Measurements from ENCODE around the gene ZBTB17.
A peak's percentile ranks its signal among the peaks of the same experiment; 100 is the strongest.

ZBTB17 gene

DNA sequence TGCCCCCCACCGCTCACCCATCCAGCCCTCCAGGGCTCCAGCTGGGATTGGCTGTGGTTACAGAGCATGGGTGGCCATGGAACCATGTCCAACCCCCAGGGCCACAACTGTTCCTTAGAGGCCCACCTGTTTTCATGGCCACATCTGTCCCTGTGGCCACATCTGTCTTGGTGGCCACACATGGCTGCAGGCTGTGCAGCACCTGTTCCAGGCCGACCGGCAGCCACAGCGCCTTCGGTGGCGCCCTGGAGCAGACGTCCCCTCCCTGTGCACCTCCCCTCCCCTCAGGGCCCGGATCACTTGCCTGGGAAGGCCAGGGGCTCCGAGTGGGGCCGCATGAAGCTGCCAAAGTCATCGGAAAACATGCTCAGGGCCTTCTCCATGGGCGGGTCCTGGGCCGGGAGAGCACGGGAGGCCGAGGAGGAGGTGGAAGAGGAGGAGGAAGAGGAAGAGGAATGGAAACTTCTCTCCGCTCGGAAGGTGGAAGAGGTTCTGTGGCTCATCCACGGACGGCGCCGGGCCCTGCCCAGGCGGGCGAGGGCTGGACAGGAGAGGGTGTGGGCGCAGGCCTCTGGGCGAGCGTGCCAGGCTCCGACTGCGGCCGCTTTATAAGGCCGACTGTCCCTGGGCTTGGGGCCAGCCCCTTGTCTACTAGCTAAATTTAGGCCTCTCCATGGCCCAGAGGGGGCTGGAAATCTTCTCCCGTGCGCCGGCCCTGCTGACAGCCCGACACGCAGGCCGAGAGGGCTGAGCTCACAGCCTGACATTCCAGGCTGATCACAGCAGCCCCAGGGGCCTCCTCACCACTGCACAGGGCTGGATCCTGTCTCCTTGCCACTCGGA, 41.8 kb upstream of the ZBTB17 start, which contains the start of gene HSPB7:
Gene HSPB7, minus strand, starts transcription at position 583 of the 843 bp plus-strand sequence. Its CDS starts 80 bp downstream, at position 503.
- Histone ChIP-seq H3K9me3 (ENCODE audit: control insufficient read depth, low read length) (no peaks in the 10 kb centered on the region), H3K27ac (ENCODE audit: low read depth, low read length, severe bottlenecking) (peak within 1 kb of the TSS; percentile 93), H3K4me1 (ENCODE audit: control insufficient read depth, insufficient read depth, low read length, poor library complexity, severe bottlenecking) (peaks cover 66% of the 10 kb centered on the region), H3K4me3 (ENCODE audit: extremely low read depth, insufficient read depth, low read length, poor library complexity, severe bottlenecking) (no peak within 1 kb of the TSS), H3K36me3 (ENCODE audit: control insufficient read depth, insufficient read depth, low read length) (no peaks in the 10 kb centered on the region)
- 61 to 63% methylated on average over 28 to 33 of the region's 37 CpGs for WGBS, 2 experiments (ENCODE audit: insufficient coverage in 2 of 2)

DNA sequence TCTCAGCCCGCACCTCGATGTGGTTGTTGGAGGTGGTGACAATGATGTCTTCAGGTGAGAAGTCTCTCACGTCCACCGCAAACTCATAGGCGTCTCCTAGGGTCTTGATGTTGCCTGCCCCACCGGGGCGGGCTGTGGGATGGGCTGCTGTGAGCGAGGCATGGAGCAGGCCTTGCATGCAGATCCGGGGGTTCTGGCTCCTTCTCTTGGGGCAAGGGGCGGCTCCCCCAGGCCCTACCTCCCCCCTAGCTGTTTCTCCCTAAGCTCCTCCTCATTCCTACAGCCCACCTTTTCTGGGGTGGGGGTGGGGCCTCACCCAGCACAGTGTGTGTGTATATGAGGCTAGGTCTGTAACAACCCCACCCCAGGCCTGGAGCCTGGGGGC, 41.2 kb upstream of the ZBTB17 start:
- Histone ChIP-seq H3K4me3 (ENCODE audit: extremely low read depth, insufficient read depth, low read length, poor library complexity, severe bottlenecking) (no peak overlapping the region), H3K36me3 (ENCODE audit: control insufficient read depth, insufficient read depth, low read length) (no peaks in the 10 kb centered on the region), H3K27ac (ENCODE audit: low read depth, low read length, severe bottlenecking) (peak overlapping the region; percentile 93), H3K4me1 (ENCODE audit: control insufficient read depth, insufficient read depth, low read length, poor library complexity, severe bottlenecking) (peaks cover 72% of the 10 kb centered on the region), H3K9me3 (ENCODE audit: control insufficient read depth, low read length) (no peaks in the 10 kb centered on the region)
- 92 to 93% methylated on average over 3 to 8 of the region's 10 CpGs for WGBS, 2 experiments (ENCODE audit: insufficient coverage in 2 of 2)

DNA sequence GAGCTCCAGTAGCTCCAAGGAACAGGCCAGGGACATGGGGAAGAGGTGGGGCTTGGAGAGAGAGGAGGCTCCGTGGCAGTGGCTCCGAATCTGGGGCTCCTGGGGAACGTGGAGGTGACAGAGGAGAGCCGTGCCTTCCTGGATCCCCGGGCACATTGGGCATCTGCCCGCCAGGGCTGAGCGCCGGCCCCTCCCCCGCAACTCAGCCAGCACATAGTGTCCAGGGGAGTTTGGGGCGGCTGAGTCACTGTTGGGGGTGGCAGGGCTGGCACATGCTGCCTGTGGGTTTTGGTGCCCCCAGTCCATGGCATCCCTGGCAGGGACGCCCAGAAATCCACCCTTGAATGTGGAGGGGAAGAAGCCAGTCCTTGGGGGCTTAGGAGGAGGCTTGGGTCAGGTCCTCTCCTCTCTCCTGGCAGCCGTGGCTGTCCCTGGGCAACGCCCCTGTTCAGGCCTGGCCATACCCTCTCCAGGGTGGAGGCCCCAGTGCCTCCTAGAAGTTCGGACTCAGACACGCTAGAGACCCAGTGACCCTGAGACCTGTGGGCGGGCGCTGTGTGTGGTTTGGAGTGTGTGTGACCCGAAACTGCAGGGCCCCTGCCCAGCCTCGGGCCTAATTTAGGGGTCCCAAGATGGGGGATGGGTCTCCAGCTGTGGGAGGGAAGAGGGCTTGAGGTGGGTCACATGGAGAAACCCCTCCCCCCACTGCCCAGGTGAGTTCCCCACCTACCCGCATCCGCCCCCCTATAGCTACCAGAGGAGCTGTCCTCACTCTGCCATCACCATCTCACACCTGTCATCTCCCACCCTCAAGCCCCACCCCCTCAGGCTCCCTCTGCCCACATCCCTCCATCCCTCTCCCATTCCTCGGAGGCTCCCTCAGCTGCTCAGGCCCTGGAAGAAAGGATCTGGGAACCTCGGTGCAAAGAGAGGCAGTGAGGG, 40.3 kb upstream of the ZBTB17 start:
- 90 to 93% methylated on average over 10 to 21 of the region's 23 CpGs for WGBS, 2 experiments (ENCODE audit: insufficient coverage in 2 of 2)
- peaks cover 72% of the 10 kb centered on the region for H3K4me1 ChIP-seq (ENCODE audit: control insufficient read depth, insufficient read depth, low read length, poor library complexity, severe bottlenecking)
- H3K27ac ChIP-seq (ENCODE audit: low read depth, low read length, severe bottlenecking), result no peak overlapping the region
- H3K9me3 ChIP-seq (ENCODE audit: control insufficient read depth, low read length), result no peaks in the 10 kb centered on the region
- no peak overlapping the region for H3K4me3 ChIP-seq (ENCODE audit: extremely low read depth, insufficient read depth, low read length, poor library complexity, severe bottlenecking)
- H3K36me3 ChIP-seq (ENCODE audit: control insufficient read depth, insufficient read depth, low read length), result no peaks in the 10 kb centered on the region

DNA sequence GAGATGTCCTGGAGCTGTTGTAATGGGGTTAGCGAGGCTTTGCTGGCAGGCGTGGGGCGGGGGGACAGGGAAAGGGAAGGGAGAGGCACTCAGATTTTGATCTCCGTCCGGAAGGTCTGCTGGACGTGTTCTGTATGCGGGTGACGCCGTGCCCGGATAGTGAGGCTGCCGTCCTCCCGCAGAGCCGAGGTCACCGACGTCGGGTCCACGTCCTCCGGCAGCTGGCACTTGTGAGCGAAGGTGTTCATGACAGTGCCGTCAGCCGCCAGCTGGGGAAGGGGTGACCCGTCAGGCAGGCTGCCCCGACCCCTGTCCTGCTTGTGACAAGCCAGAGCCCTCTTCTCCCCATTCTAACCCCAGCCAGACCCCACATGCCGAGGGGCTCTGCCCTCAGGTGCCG, 39.6 kb upstream of the ZBTB17 start:
- H3K4me1 ChIP-seq (ENCODE audit: control insufficient read depth, insufficient read depth, low read length, poor library complexity, severe bottlenecking), result peaks cover 69% of the 10 kb centered on the region
- 95 to 99% methylated on average over 23 to 25 of the region's 25 CpGs for WGBS, 2 experiments (ENCODE audit: insufficient coverage in 2 of 2)

DNA sequence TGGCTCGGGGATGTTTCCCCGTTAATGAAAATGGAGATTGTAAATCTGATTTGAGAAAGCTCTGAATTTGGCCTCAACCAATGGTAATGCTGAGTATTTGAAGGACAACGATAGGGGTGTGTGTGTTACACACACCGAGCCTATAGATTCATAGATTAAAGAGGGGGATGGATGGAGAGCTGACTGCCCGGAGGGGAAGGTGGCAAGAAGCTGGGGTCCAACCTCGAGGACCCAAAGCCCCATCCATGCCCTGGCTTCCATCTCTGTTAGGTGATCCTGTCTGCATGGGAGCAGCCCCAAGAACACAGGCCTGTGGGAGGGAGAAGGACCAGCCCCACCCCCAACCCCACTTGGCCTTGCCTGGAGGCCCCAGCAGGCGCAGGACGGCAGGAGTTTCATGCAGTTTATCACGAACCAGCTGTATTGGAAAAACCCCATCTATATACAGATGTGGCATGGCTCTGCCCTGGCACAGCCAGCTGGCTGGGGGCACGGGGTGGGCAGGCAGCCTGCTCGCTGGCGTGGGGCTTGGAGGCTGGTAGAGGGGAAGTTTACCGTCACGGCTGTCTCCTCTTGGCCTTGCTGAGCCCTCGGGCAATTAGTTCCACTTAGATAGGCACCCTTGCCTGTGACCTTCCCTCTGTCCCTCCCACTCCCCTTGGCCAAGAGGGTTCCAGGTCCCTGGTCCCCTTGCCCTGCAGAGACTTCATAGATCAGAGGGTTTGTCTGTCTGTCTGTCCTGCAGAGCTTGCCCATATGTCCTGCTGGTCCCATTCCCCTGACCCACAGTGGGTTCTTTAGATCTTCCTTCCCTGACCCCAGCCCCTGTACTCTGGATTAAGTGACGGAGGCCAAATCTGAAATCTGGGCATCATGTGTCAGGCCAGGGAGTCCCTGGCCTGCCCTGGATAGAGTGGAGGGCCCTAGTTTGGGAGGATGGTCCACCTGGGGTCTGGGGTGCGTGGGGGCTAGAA, 38.9 kb upstream of the ZBTB17 start:
- H3K4me1 ChIP-seq (ENCODE audit: control insufficient read depth, insufficient read depth, low read length, poor library complexity, severe bottlenecking), result peaks cover 62% of the 10 kb centered on the region

More for the DNA sequence above, 39.6 kb upstream of the ZBTB17 start:
- H3K9me3 ChIP-seq (ENCODE audit: control insufficient read depth, low read length), result no peaks in the 10 kb centered on the region
- no peak overlapping the region for H3K27ac ChIP-seq (ENCODE audit: low read depth, low read length, severe bottlenecking)
- H3K4me3 ChIP-seq (ENCODE audit: extremely low read depth, insufficient read depth, low read length, poor library complexity, severe bottlenecking), result no peak overlapping the region
- no peaks in the 10 kb centered on the region for H3K36me3 ChIP-seq (ENCODE audit: control insufficient read depth, insufficient read depth, low read length)

DNA sequence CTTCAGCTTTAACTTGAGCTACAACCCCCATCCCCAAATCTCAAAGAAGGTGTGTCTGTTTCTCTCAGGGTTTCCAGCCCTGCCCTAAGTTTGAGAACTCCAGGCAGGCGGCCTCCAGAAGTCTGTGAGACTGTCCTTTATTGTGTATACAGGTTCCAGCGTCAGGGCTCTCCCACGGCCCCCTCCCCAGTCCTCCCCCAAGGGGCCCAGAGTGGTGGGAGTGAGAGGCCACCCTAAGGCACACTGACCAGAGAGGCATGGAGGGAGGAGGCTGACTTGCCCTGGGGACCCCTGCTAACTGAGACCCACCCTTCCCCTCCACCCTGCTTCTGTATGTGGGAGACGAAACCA, 38.0 kb upstream of the ZBTB17 start:
- WGBS, 2 experiments (ENCODE audit: insufficient coverage in 2 of 2), result no CpG with 5 or more reads among the region's 4 CpGs
- no peak overlapping the region for H3K4me3 ChIP-seq (ENCODE audit: extremely low read depth, insufficient read depth, low read length, poor library complexity, severe bottlenecking)
- H3K4me1 ChIP-seq (ENCODE audit: control insufficient read depth, insufficient read depth, low read length, poor library complexity, severe bottlenecking), result peaks cover 52% of the 10 kb centered on the region
- H3K36me3 ChIP-seq (ENCODE audit: control insufficient read depth, insufficient read depth, low read length), result no peaks in the 10 kb centered on the region
- H3K27ac ChIP-seq (ENCODE audit: low read depth, low read length, severe bottlenecking), result peak overlapping the region; percentile 95
- no peaks in the 10 kb centered on the region for H3K9me3 ChIP-seq (ENCODE audit: control insufficient read depth, low read length)

More for the DNA sequence above, 38.9 kb upstream of the ZBTB17 start:
- Histone ChIP-seq H3K27ac (ENCODE audit: low read depth, low read length, severe bottlenecking) (no peak overlapping the region), H3K9me3 (ENCODE audit: control insufficient read depth, low read length) (no peaks in the 10 kb centered on the region), H3K36me3 (ENCODE audit: control insufficient read depth, insufficient read depth, low read length) (no peaks in the 10 kb centered on the region), H3K4me3 (ENCODE audit: extremely low read depth, insufficient read depth, low read length, poor library complexity, severe bottlenecking) (no peak overlapping the region)
- WGBS, 2 experiments (ENCODE audit: insufficient coverage in 2 of 2), result 82 to 88% methylated on average over 9 to 16 of the region's 17 CpGs

DNA sequence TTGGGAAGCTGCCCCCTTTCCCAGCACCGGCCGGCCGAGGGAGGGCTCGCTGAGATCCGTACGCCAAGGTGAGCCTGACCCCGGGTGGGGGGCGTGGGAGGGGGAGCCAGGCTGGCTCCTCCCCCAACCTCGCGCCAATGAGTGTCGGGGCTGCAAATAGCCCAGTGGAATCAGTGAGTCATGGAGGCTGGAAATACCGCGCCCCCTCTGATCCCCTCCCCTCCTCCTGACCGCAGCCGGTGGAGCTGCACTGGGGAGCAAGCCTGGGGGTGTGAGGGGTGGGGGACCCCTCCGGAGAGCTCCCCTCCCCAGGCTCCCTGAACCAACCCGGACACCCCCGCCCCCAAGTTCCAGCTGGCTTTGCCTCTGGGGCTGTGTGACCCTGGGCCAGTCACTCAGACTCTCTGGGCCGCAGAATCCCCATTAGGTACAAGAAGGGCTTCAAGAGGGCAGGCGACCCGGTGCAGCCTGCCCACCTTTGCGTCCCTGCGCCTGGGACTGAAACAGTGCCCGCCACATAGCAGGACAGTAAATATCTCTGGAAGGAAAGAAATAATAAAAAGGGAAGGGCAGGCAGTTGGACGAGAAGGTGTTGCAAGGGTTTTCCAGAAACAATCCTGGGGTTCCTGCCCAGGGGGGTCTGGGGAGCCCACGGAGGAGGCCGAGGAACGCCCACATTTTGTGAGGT, 37.5 kb upstream of the ZBTB17 start:
- H3K36me3 ChIP-seq (ENCODE audit: control insufficient read depth, insufficient read depth, low read length), result no peaks in the 10 kb centered on the region
- H3K4me3 ChIP-seq (ENCODE audit: extremely low read depth, insufficient read depth, low read length, poor library complexity, severe bottlenecking), result peak overlapping the region; percentile 32
- 42 to 58% methylated on average over 9 to 15 of the region's 28 CpGs for WGBS, 2 experiments (ENCODE audit: insufficient coverage in 2 of 2)
- peaks cover 47% of the 10 kb centered on the region for H3K4me1 ChIP-seq (ENCODE audit: control insufficient read depth, insufficient read depth, low read length, poor library complexity, severe bottlenecking)
- no peaks in the 10 kb centered on the region for H3K9me3 ChIP-seq (ENCODE audit: control insufficient read depth, low read length)
- peak overlapping the region; percentile 95 for H3K27ac ChIP-seq (ENCODE audit: low read depth, low read length, severe bottlenecking)

DNA sequence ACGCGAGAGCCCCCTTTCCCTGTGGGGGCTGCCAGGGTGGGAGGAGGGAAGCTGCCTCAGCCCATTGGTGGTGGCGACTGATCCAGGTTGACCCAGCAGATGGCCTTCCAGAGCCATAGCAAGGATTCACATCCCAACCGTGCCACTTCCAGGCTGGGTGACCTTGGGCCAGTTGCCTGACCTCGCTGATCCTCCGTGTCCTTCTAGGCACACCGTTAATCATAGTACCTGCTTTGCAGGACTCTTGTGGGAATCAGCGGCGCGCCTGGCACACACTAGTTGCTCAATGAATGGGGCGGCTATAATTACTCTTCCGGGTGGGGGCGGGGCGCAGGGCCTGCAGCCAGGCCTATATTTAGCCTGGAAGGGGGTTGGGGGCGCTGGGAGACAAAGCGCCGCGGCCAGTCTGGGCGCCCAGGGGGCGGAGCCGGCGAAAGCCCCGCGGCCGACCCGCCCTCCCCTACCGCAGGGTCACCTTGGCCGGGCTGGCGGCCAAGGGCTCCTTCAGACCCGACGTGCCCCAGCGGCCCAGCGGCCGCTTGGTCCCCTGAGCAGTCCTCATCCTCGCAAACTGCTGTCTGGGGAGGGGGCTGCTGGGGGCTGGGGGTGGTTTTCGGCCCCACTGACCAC, 36.8 kb upstream of the ZBTB17 start:
- peak overlapping the region; percentile 95 for H3K27ac ChIP-seq (ENCODE audit: low read depth, low read length, severe bottlenecking)
- H3K36me3 ChIP-seq (ENCODE audit: control insufficient read depth, insufficient read depth, low read length), result no peaks in the 10 kb centered on the region
- H3K4me3 ChIP-seq (ENCODE audit: extremely low read depth, insufficient read depth, low read length, poor library complexity, severe bottlenecking), result peak overlapping the region; percentile 32
- 9 to 13% methylated on average over 20 to 21 of the region's 36 CpGs for WGBS, 2 experiments (ENCODE audit: insufficient coverage in 2 of 2)
- peaks cover 41% of the 10 kb centered on the region for H3K4me1 ChIP-seq (ENCODE audit: control insufficient read depth, insufficient read depth, low read length, poor library complexity, severe bottlenecking)
- H3K9me3 ChIP-seq (ENCODE audit: control insufficient read depth, low read length), result no peaks in the 10 kb centered on the region

DNA sequence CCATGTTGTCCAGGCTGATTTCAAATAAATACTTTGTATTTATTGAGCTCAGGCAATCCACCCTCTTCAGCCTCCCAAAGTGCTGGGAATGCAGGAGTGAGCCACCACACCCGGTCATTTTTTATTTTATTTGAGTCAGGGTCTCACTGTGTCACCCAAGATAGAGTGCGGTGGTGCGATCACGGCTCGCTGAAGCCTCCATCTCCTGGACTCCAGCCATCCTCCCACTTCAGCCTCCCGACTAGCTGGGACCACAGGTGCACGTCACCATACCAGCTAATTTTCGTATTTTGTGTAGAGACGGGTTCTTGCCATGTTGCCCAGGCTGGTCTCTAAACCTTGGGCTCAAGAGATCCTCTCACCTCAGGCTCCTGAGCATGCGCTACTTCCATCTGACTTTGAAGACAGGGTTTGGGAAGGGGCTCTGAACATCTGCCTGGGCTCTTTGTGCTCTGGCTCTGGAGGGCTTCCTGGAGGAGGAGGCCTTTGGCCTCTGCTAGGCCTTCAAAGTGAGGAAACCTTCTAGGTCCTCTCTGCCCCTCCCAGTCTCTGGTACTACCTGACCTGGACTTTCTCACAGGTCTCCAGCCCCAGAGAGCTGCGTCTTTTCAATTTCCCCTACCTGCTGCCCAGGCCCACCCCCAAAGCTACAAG, 36.2 kb upstream of the ZBTB17 start:
- no peak overlapping the region for H3K27ac ChIP-seq (ENCODE audit: low read depth, low read length, severe bottlenecking)
- WGBS, 2 experiments (ENCODE audit: insufficient coverage in 2 of 2), result 93 to 100% methylated on average over 10 to 11 of the region's 11 CpGs

More for the DNA sequence above, 36.2 kb upstream of the ZBTB17 start:
- Histone ChIP-seq H3K36me3 (ENCODE audit: control insufficient read depth, insufficient read depth, low read length) (no peaks in the 10 kb centered on the region), H3K9me3 (ENCODE audit: control insufficient read depth, low read length) (no peaks in the 10 kb centered on the region), H3K4me1 (ENCODE audit: control insufficient read depth, insufficient read depth, low read length, poor library complexity, severe bottlenecking) (peaks cover 36% of the 10 kb centered on the region), H3K4me3 (ENCODE audit: extremely low read depth, insufficient read depth, low read length, poor library complexity, severe bottlenecking) (peak overlapping the region; percentile 32)

Measured in mesodermal cell (in vitro differentiated cells).